Activated T-helper 2 cell treated with anti-CD3 and anti-CD28 coated beads, Interferon-gamma antibody, Interleukin-2, Interleukin-4, amounts not matched to agents 10 μg/mL and 5 μg/mL and 100 μg/mL, durations not matched to agents 14 hours and 24 hours and 36 hours (primary cell): Measurements from ENCODE around the gene DENND4C. TPM values are rescaled to one million over a fixed set of nuclear protein-coding genes. Genes with fewer than 3 reads are reported as not detected.

Source experiments
- DNase-seq: peaks from one replicate; pipeline ENCODE4 v3.0.0; 2021; ENCODE audit warnings: low spot score
- H3K27ac Mint-ChIP-seq: one replicate; pipeline ENCODE4 v1.8.0; 2021; ENCODE audit warnings: mixed read lengths
- H3K27me3 Mint-ChIP-seq: one replicate; pipeline ENCODE4 v1.8.0; 2021; ENCODE audit warnings: low read depth, mixed read lengths
- H3K36me3 Mint-ChIP-seq: one replicate; pipeline ENCODE4 v1.8.0; 2021; ENCODE audit warnings: low read depth, mixed read lengths
- H3K4me1 Mint-ChIP-seq: one replicate; pipeline ENCODE4 v1.8.0; 2021; ENCODE audit warnings: low read depth, mixed read lengths
- H3K4me3 Mint-ChIP-seq: one replicate; pipeline ENCODE4 v1.8.0; 2021; ENCODE audit warnings: low read depth, mild to moderate bottlenecking, moderate library complexity, mixed read lengths
- H3K9me3 Mint-ChIP-seq: one replicate; pipeline ENCODE4 v1.8.0; 2021; ENCODE audit warnings: mixed read lengths
- intact Hi-C: fragments of 100-400 bp; cut with micrococcal nuclease; formaldehyde crosslinking; loops from one replicate; pipeline ENCODE4 v1.15.1; 2023
- total RNA-seq: library from RNA; stranded (reverse); gene quantifications from 2 replicates; pipeline ENCODE4 v1.2.3, GENCODE V29; 2022

Gene DENND4C
- total RNA-seq, 1 donor from 2014 or later: 19.0 TPM

DNA sequence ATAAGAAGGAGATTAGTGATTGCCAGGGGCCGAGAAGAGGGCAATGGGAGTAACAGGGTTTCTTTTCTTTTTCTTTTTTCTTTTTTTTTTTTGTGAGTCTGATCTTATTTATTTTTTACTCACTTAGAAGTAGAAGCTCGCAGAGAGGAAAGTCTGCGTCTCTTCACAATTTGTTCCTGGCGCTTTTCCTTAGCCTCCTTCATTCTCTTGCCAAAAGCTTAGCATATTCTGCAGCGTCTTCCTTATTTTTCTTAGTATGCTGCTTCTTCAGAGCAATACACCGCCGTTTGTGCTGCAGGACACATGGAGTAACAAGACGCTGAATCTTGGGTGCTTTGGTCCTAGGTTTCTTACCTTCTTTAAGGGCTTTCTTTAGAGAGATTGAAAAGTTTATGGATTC is 30.3 kb upstream of the DENND4C start:
- Mint-ChIP-seq H3K27me3 (no peaks in the 10 kb centered on the region), H3K4me3 (no peak overlapping the region), H3K36me3 (no peaks in the 10 kb centered on the region), H3K27ac (no peak overlapping the region), H3K9me3 (no peaks in the 10 kb centered on the region), H3K4me1 (peaks cover 15% of the 10 kb centered on the region)
- no peak for DNase-seq
- intact Hi-C loops: no loop called here

DNA sequence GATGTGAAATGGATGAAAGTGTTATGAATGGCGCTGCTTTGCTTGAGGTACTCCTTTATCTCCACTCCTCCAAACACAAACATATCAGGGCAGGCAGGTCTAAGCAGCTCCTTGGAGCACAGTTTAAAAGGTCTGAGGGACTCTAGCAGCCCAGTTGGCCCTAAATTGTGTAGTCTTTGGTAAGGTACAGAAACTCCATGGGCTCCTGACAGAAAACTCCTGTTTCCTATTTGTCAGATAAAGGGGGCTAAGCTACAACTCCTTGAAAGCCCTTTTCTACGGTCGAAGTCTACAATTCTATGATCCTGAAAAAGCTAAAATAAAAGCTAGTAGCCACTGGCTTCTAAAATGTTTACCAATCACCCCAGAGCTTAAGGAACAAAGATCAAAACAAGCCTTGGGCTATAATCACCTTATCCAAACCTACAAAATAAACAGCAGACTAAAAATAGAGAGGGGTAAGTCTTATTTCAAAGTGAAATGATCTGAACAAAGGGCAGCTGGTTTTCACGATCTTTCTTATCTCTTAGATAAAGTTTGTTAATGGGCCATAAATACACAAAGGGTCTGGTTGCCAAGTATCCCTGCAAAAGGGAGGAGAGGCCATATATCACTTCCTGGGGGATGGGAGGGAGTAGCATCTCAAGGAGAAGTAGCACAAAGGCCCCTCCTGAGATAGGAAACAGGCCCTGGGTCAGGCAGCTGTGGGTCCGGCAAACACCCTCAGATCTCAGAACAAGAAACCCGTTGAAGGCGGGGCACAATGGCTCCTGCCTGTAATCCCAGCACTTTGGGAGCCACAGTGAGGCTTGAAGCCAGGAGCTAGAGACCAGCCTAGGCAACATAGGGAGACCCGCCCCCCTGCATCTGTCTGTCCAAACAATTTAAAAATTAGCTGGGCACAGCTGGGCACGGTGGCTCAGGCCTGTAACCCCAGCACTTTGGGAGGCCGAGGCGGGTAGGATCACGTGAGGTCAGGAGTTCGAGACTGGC is 28.3 kb upstream of the DENND4C start:
- H3K4me1 Mint-ChIP-seq: peaks cover 15% of the 10 kb centered on the region
- H3K27me3 Mint-ChIP-seq: no peaks in the 10 kb centered on the region
- no peaks in the 10 kb centered on the region for H3K9me3 Mint-ChIP-seq
- no peak overlapping the region for H3K27ac Mint-ChIP-seq
- no peak for DNase-seq
- H3K4me3 Mint-ChIP-seq: no peak overlapping the region
- no peaks in the 10 kb centered on the region for H3K36me3 Mint-ChIP-seq
- intact Hi-C loops: no loop called here

GRCh38 chr9:19203058-19203457 is 27.4 kb upstream of the DENND4C start:
- no peak overlapping the region for H3K27ac Mint-ChIP-seq
- intact Hi-C loops: no loop called here
- DNase-seq: no peak
- H3K4me3 Mint-ChIP-seq: no peak overlapping the region
- no peaks in the 10 kb centered on the region for H3K27me3 Mint-ChIP-seq
- H3K36me3 Mint-ChIP-seq: no peaks in the 10 kb centered on the region
- H3K4me1 Mint-ChIP-seq: peaks cover 14% of the 10 kb centered on the region
- H3K9me3 Mint-ChIP-seq: no peaks in the 10 kb centered on the region

GRCh38 chr9:19208653-19209052 is 21.8 kb upstream of the DENND4C start:
- H3K4me3 Mint-ChIP-seq: no peak overlapping the region
- H3K9me3 Mint-ChIP-seq: no peaks in the 10 kb centered on the region
- no peak overlapping the region for H3K27ac Mint-ChIP-seq
- DNase-seq: no peak
- no peaks in the 10 kb centered on the region for H3K4me1 Mint-ChIP-seq
- H3K27me3 Mint-ChIP-seq: peaks cover 4% of the 10 kb centered on the region
- no peaks in the 10 kb centered on the region for H3K36me3 Mint-ChIP-seq
- intact Hi-C loops: no loop called here

- Mint-ChIP-seq H3K4me1 (no peaks in the 10 kb centered on the region), H3K4me3 (no peak overlapping the region), H3K9me3 (no peaks in the 10 kb centered on the region), H3K27ac (no peak overlapping the region), H3K36me3 (no peaks in the 10 kb centered on the region), H3K27me3 (peaks cover 4% of the 10 kb centered on the region)
- DNase-seq: no peak
- intact Hi-C loops: no loop called here
These were observed 21.3 kb upstream of the DENND4C start for GRCh38 chr9:19209188-19209587.

- Mint-ChIP-seq H3K27me3 (peaks cover 3% of the 10 kb centered on the region), H3K27ac (no peak overlapping the region), H3K4me3 (no peak overlapping the region), H3K4me1 (no peaks in the 10 kb centered on the region), H3K36me3 (no peaks in the 10 kb centered on the region), H3K9me3 (no peaks in the 10 kb centered on the region)
- DNase-seq: no peak
- intact Hi-C loops: no loop called here
These were observed 16.7 kb upstream of the DENND4C start for GRCh38 chr9:19213823-19214222.

GRCh38 chr9:19216466-19216865 is 14.0 kb upstream of the DENND4C start:
- H3K36me3 Mint-ChIP-seq: no peaks in the 10 kb centered on the region
- no peak for DNase-seq
- H3K4me1 Mint-ChIP-seq: no peaks in the 10 kb centered on the region
- no peak overlapping the region for H3K27ac Mint-ChIP-seq
- intact Hi-C loops: no loop called here
- no peaks in the 10 kb centered on the region for H3K27me3 Mint-ChIP-seq
- H3K9me3 Mint-ChIP-seq: no peaks in the 10 kb centered on the region
- H3K4me3 Mint-ChIP-seq: no peak overlapping the region

DNA sequence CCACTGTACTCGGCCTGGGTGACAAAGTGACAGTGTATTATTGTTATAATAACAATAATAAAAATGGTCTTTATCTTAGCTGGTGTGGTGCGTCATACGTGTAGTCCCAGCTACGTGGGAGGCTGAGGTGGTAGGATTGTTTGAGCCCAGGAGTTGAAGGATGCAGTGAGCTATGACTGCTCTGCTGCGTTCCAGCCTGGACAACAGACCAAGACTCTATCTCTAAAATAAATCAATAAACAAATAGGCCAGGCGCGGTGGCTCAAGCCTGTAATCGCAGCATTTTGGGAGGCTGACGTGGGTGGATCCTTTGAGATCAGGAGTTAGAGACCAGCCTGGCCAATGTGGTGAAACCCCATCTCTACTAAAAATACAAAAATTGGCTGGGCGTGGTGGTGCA is 9.2 kb upstream of the DENND4C start:
- Mint-ChIP-seq H3K36me3 (no peaks in the 10 kb centered on the region), H3K4me3 (no peak overlapping the region), H3K4me1 (peaks cover 2% of the 10 kb centered on the region), H3K27me3 (no peaks in the 10 kb centered on the region), H3K27ac (no peak overlapping the region), H3K9me3 (no peaks in the 10 kb centered on the region)
- intact Hi-C loops: no loop called here
- no peak for DNase-seq

- Mint-ChIP-seq H3K4me3 (no peak overlapping the region), H3K27ac (no peak overlapping the region), H3K36me3 (no peaks in the 10 kb centered on the region), H3K4me1 (peaks cover 4% of the 10 kb centered on the region), H3K9me3 (no peaks in the 10 kb centered on the region), H3K27me3 (no peaks in the 10 kb centered on the region)
- intact Hi-C loops: no loop called here
- no peak for DNase-seq
These were observed 6.8 kb upstream of the DENND4C start for GRCh38 chr9:19223724-19224123.

GRCh38 chr9:19224563-19224962 is 5.9 kb upstream of the DENND4C start:
- no peaks in the 10 kb centered on the region for H3K36me3 Mint-ChIP-seq
- no peaks in the 10 kb centered on the region for H3K9me3 Mint-ChIP-seq
- no peak overlapping the region for H3K27ac Mint-ChIP-seq
- H3K27me3 Mint-ChIP-seq: no peaks in the 10 kb centered on the region
- no peak for DNase-seq
- intact Hi-C loops: no loop called here
- H3K4me1 Mint-ChIP-seq: peaks cover 5% of the 10 kb centered on the region
- no peak overlapping the region for H3K4me3 Mint-ChIP-seq

- peak overlapping the region; percentile 76 for H3K4me3 Mint-ChIP-seq
- H3K27me3 Mint-ChIP-seq: no peaks in the 10 kb centered on the region
- peaks cover 12% of the 10 kb centered on the region for H3K4me1 Mint-ChIP-seq
- intact Hi-C loops: loop anchor here (1.0 to 2.0 kb wide), 3 partner anchors 127 to 181 kb away; partner anchors contain the start of genes HAUS6, RPS6 and RRAGA
- peak overlapping the region; percentile 33 for H3K27ac Mint-ChIP-seq
- peak; percentile 58 for DNase-seq
- H3K9me3 Mint-ChIP-seq: no peaks in the 10 kb centered on the region
- H3K36me3 Mint-ChIP-seq: no peaks in the 10 kb centered on the region
These were observed 718 bp upstream of the DENND4C start for GRCh38 chr9:19229595-19230354.

DNA sequence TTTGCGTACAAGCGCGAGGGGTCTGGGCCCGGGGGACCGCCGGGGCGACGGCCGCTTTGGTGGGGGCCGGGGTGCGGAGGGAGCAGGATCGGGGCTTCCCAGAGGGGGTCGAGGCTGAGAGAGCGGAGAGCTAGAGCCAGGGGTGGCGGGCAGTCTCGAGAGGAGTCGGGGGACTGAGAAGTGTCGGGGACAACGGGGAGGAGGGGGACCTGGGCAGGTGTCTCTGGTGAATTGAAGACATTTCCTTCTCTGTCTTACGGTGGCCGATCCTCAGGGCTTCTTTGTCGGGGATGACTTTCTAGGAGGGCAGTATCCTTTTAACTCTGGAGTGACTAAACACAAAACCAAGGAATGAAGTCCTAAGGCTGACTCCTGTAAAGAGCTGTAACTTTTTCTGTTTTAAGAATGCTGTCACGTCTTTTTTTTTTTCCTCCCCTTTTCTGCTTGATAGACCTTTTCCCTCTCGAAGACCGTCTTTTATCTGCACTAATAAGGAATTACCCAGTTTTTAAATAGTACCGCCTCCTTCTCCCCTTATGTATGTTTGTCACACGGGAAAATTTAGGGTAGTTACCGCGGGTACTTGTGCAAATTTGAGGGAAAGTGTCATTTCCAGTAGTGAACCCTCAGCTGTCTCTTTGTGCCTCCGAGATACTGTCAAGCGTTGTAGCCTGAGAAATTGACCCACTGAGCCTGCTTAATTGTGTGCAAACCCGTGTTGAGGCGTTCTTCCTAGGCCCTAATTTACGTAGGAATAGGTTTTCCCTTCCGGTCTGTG is 822 bp downstream of the DENND4C start:
- Mint-ChIP-seq H3K27me3 (no peaks in the 10 kb centered on the region), H3K4me1 (peaks cover 14% of the 10 kb centered on the region), H3K36me3 (peaks cover 2% of the 10 kb centered on the region), H3K27ac (no peak overlapping the region), H3K4me3 (no peak overlapping the region), H3K9me3 (no peaks in the 10 kb centered on the region)
- intact Hi-C loops: loop anchor here (2.0 kb wide), 2 partner anchors 129 to 183 kb away; partner anchors contain the start of genes HAUS6 and RRAGA
- DNase-seq: peak; percentile 10
